Fibroblast of villous mesenchyme (primary cell): ENCODE results near the gene RAB31. TPM values are rescaled to one million over a fixed set of nuclear protein-coding genes. Genes with fewer than 3 reads are reported as not detected.

ENCODE experiments used
- DNase-seq: peaks from one replicate; pipeline ENCODE4 v3.0.0-alpha.2; 2010; ENCODE audit warnings: low read depth
- H3K4me3 ChIP-seq: 2 replicates; pipeline ENCODE4 v1.5.1; 2011; ENCODE audit warnings: low read depth, mild to moderate bottlenecking, low read length
- CTCF ChIP-seq: IDR thresholded peaks from 2 replicates; pipeline ENCODE4 v1.5.1; 2012; ENCODE audit warnings: low read depth, mild to moderate bottlenecking, low read length; ENCODE audit not compliant: insufficient read depth
- total RNA-seq: library from RNA; depleted of rRNA; stranded (reverse); fragments of >200 nt; gene quantifications from 2 replicates; pipeline ENCODE4 v1.2.3, GENCODE V29; 2012

RAB31 gene
- total RNA-seq, 1 donor = 34.5 TPM

GRCh38 chr18:9756933-9757470 is 48.9 kb downstream of the RAB31 start:
- DNase-seq = peak; percentile 93
- no peak for TF ChIP-seq CTCF

GRCh38 chr18:9757827-9758621 is 49.9 kb downstream of the RAB31 start:
- H3K4me3 ChIP-seq = peak overlapping the region; percentile 18
- peak; percentile 89 for DNase-seq
- no peak for TF ChIP-seq CTCF

More at GRCh38 chr18:9756933-9757470, 48.9 kb downstream of the RAB31 start:
- H3K4me3 ChIP-seq = no peak overlapping the region

- H3K4me3 ChIP-seq = no peak overlapping the region
- no peak for TF ChIP-seq CTCF
- DNase-seq = no peak
Observed at GRCh38 chr18:9758624-9759075, 50.5 kb downstream of the RAB31 start.

GRCh38 chr18:9760641-9761040 is 52.5 kb downstream of the RAB31 start:
- no peak for TF ChIP-seq CTCF
- no peak overlapping the region for H3K4me3 ChIP-seq
- no peak for DNase-seq

- no peak for TF ChIP-seq CTCF
- no peak for DNase-seq
- no peak overlapping the region for H3K4me3 ChIP-seq
Observed at GRCh38 chr18:9762526-9762925, 54.4 kb downstream of the RAB31 start.

GRCh38 chr18:9763157-9763556 is 55.1 kb downstream of the RAB31 start:
- DNase-seq = no peak
- no peak overlapping the region for H3K4me3 ChIP-seq
- no peak for TF ChIP-seq CTCF
